Muscle of leg (tissue), 11 donors: ENCODE measurements around the gene FIBIN. TPM values are rescaled to one million over a fixed set of nuclear protein-coding genes. Genes with fewer than 3 reads are reported as not detected.

ENCODE experiments used
- DNase-seq: peaks from one replicate; pipeline ENCODE4 v3.0.0; 2013
- H3K27ac ChIP-seq: one replicate; pipeline ENCODE4 v1.5.1; 2013; ENCODE audit warnings: mild to moderate bottlenecking, low read length, control low read depth
- H3K27me3 ChIP-seq: one replicate; pipeline ENCODE4 v1.6.1; 2013; ENCODE audit warnings: low read length; ENCODE audit not compliant: control insufficient read depth, insufficient read depth
- H3K36me3 ChIP-seq: one replicate; pipeline ENCODE4 v1.6.1; 2013; ENCODE audit warnings: low read length; ENCODE audit not compliant: control insufficient read depth, insufficient read depth
- H3K4me1 ChIP-seq: one replicate; pipeline ENCODE4 v1.6.1; 2013; ENCODE audit warnings: low read length; ENCODE audit not compliant: control insufficient read depth, insufficient read depth
- H3K4me3 ChIP-seq: one replicate; pipeline ENCODE4 v1.5.1; 2013; ENCODE audit warnings: low read length, control low read depth
- H3K9me3 ChIP-seq: replicated peaks from 2 replicates; pipeline ENCODE4 v1.6.1; 2013; ENCODE audit warnings: low read depth, low read length; ENCODE audit not compliant: control insufficient read depth
- WGBS: methylation state at CpG from one replicate; pipeline ENCODE4 v1.1.5; 2013; ENCODE audit warnings: missing lambda C conversion rate; ENCODE audit not compliant: insufficient coverage; 5-methylcytosine and 5-hydroxymethylcytosine counted together
- polyA plus RNA-seq, 8 donors: library from polyadenylated mRNA; unstranded; fragments of 120-200 nt; gene quantifications; one replicate each; pipeline versions ENCODE4 v1.2.1 to v1.2.3, GENCODE V29; 2013; ENCODE audit warnings: inconsistent platforms in 1 of 8, low replicate concordance in 1 of 8; ENCODE audit not compliant: insufficient read length in 8 of 8, insufficient read depth in 1 of 8
- total RNA-seq: library from RNA; stranded (reverse); fragments of 120-200 nt; gene quantifications from one replicate; pipeline ENCODE4 v1.2.4, GENCODE V29; 2013

Gene FIBIN
- total and polyA plus RNA-seq, 9 donors, result 25.8 to 108 (median 48.0) TPM

GRCh38 chr11:27013781-27014361 is 20.0 kb downstream of the FIBIN start:
- Histone ChIP-seq H3K27me3 (no peaks in the 10 kb centered on the region), H3K36me3 (no peaks in the 10 kb centered on the region), H3K27ac (no peak overlapping the region), H3K4me3 (no peak overlapping the region), H3K9me3 (peaks cover 2% of the 10 kb centered on the region), H3K4me1 (peaks cover 13% of the 10 kb centered on the region)
- DNase-seq, result peak; percentile 71
- WGBS, result no CpG with 5 or more reads among the region's 4 CpGs

GRCh38 chr11:27018902-27019529 is 25.1 kb downstream of the FIBIN start:
- DNase-seq, result no peak
- no peaks in the 10 kb centered on the region for H3K36me3 ChIP-seq
- H3K4me3 ChIP-seq, result no peak overlapping the region
- no peak overlapping the region for H3K27ac ChIP-seq
- no peaks in the 10 kb centered on the region for H3K9me3 ChIP-seq
- H3K27me3 ChIP-seq, result no peaks in the 10 kb centered on the region
- H3K4me1 ChIP-seq, result no peaks in the 10 kb centered on the region

DNA sequence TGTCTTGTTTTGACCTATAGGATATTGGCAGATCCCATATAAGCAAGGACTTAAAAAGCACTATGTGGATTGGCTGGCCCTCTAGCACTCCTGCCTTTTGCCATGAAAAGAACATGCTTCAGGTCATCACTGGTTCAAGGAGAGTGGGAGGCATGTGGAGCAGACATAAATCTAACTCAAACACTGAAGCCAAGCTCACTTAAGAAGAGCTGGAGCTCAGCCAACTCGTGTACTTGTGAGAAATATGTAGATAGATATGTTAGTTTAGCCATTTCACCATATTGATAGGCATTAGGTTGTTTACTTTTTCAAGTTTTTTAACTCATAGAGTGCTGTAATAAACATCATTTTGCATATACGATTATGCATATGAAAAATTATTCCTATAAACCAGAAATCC is 26.8 kb downstream of the FIBIN start:
- Histone ChIP-seq H3K4me1 (no peaks in the 10 kb centered on the region), H3K27ac (no peak overlapping the region), H3K27me3 (no peaks in the 10 kb centered on the region), H3K9me3 (no peaks in the 10 kb centered on the region), H3K4me3 (no peak overlapping the region), H3K36me3 (no peaks in the 10 kb centered on the region)
- DNase-seq, result peak; percentile 45
- no CpG with 5 or more reads among the region's 2 CpGs for WGBS

DNA sequence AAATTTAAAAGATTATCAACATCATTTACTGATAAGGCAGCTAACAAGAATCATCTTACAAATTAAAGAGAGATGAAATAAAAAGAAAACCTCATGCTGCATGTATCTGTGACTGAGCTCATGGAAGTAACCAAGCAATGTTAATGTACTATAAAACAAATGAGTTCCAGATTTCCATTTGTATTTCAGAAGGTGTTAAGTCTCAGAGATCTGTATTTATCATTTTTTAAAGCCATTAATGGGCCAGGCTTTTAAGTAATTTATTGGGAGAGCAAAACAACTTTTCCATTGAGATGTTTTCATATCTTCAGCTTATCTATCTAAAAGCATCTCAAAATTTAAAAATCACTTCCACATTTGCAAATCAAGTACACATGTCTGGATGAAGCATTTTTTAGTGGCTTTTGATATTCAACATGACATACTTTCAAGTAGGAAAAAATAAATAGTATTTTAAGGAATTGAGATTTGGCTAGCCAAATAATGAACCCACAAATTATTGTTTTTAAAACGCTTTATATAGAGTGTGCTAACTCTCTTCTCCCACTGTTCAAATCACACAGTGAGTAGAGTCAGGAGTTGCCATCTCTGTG is 28.8 kb downstream of the FIBIN start:
- Histone ChIP-seq H3K27me3 (no peaks in the 10 kb centered on the region), H3K36me3 (no peaks in the 10 kb centered on the region), H3K4me1 (no peaks in the 10 kb centered on the region), H3K27ac (no peak overlapping the region), H3K4me3 (no peak overlapping the region), H3K9me3 (no peaks in the 10 kb centered on the region)
- no CpG with 5 or more reads among the region's 1 CpG for WGBS
- no peak for DNase-seq

- Histone ChIP-seq H3K27ac (no peak overlapping the region), H3K4me3 (no peak overlapping the region), H3K36me3 (no peaks in the 10 kb centered on the region), H3K27me3 (no peaks in the 10 kb centered on the region), H3K9me3 (no peaks in the 10 kb centered on the region), H3K4me1 (peaks cover under 1% of the 10 kb centered on the region)
- WGBS, result 100% methylated on average over 3 of the region's 3 CpGs
- DNase-seq, result no peak
These were observed 31.0 kb downstream of the FIBIN start for GRCh38 chr11:27024865-27025264.

- no CpG with 5 or more reads among the region's 6 CpGs for WGBS
- Histone ChIP-seq H3K27me3 (no peaks in the 10 kb centered on the region), H3K4me1 (peaks cover 5% of the 10 kb centered on the region), H3K4me3 (no peak overlapping the region), H3K27ac (no peak overlapping the region), H3K36me3 (no peaks in the 10 kb centered on the region), H3K9me3 (no peaks in the 10 kb centered on the region)
- no peak for DNase-seq
These were observed 31.5 kb downstream of the FIBIN start for GRCh38 chr11:27025312-27025955.

DNA sequence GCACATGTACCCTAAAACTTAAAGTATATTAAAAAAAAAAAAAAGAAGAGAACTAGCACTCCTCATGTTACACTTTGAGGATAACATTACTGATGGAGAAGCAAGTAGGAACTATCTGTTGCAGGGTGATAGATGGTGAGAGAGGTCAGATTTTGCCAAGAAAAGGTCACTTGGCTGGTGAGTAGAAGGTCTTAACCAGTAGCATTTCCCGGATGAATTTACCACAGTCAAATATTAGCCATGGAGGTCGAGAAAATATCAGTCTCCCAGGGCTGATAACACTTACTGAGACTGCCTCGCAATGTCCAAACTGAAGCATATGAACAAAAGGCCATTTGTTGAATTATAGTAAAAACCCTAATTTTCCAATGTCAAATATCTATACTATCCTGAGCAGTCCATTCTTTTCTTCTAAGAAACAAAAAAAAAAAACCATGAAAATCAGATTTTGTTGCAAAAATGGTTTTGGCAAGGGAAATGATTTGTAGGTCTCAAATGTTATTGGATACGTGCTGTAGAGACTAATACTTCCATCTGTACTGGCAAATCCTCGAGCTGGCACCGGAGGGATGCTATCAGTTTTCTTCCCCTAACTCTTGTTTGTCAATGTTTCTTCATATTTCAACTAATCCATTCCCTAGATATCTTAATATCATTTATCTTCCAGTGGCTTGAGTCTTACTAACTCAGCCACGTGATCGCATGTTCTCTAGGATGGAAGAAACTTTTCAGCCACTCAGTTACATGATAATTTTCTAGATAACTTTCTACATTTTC is 32.2 kb downstream of the FIBIN start:
- Histone ChIP-seq H3K9me3 (no peaks in the 10 kb centered on the region), H3K36me3 (no peaks in the 10 kb centered on the region), H3K27ac (no peak overlapping the region), H3K27me3 (no peaks in the 10 kb centered on the region), H3K4me3 (no peak overlapping the region), H3K4me1 (peaks cover 5% of the 10 kb centered on the region)
- DNase-seq, result no peak
- no CpG with 5 or more reads among the region's 8 CpGs for WGBS

DNA sequence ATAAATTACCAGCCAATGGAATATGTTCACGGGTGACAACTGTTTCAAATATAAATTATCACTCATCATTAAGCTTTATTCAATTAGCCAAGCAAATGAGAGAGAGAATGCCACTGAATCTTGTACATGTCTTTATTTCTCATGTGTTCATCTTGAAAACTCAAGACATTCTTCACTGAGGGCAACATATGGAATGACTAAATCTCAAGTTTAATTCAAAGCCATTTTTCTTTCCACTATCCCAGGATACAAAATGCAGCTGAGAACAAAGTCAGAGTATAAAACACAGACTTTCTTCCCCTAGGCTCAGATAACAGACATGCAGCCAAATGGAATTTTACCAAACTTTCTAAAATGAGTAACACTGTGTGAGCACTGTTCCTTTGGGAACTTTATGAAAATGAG is 34.7 kb downstream of the FIBIN start:
- no peak overlapping the region for H3K4me3 ChIP-seq
- peak overlapping the region; percentile 29 for H3K27ac ChIP-seq
- H3K36me3 ChIP-seq, result no peaks in the 10 kb centered on the region
- H3K27me3 ChIP-seq, result no peaks in the 10 kb centered on the region
- no peaks in the 10 kb centered on the region for H3K9me3 ChIP-seq
- peak; percentile 97 for DNase-seq
- H3K4me1 ChIP-seq, result peaks cover 5% of the 10 kb centered on the region
- WGBS, result no CpG with 5 or more reads among the region's 1 CpG

DNA sequence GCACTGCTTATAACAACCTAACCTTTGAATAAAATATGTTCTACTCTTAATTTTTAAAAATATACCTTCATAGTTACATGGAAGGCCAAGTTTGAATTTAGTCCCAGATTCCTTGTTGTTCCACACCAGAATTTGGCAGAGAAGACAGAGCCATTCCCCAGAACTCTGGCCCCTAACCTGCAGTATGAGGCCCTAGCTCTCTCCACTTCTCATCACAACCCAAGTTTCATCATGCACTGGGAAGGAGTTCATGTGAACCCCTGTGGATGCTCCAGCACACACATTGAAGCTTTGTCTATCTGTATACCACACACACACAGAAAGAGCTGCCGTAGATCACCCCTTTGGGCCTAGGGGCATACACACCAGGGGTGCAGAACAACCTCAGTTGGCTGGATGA is 36.1 kb downstream of the FIBIN start:
- Histone ChIP-seq H3K4me3 (no peak overlapping the region), H3K36me3 (no peaks in the 10 kb centered on the region), H3K4me1 (peaks cover 5% of the 10 kb centered on the region), H3K27me3 (no peaks in the 10 kb centered on the region), H3K27ac (no peak overlapping the region), H3K9me3 (no peaks in the 10 kb centered on the region)
- WGBS, result no CpG with 5 or more reads among the region's 1 CpG
- peak; percentile 78 for DNase-seq

DNA sequence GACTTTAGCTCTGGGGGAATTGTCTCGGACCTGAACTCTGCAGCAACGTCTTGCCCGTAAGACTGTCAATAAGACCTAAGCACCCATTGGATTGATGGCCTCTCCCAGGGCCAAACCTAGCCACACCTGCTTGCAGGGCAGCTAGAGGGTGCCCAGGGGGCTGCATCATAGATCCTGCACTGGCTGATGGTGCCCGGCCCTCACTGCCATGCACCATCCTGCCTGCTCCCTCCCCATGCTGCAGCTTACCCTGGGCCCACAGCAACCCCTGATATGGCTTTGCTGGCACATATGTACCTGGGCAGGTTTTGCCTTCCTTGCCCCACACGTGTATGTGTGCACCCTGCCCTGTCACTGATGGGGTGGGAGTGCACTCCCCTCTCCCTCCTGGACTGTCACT is 37.8 kb downstream of the FIBIN start:
- DNase-seq, result no peak
- peaks cover 5% of the 10 kb centered on the region for H3K4me1 ChIP-seq
- H3K36me3 ChIP-seq, result no peaks in the 10 kb centered on the region
- H3K4me3 ChIP-seq, result no peak overlapping the region
- H3K27ac ChIP-seq, result no peak overlapping the region
- WGBS, result 86% methylated on average over 5 of the region's 5 CpGs
- H3K27me3 ChIP-seq, result no peaks in the 10 kb centered on the region
- H3K9me3 ChIP-seq, result peaks cover 3% of the 10 kb centered on the region
